H9 (cell line): ENCODE results near the gene ANKMY1. TPM values are rescaled to one million over a fixed set of nuclear protein-coding genes. Genes with fewer than 3 reads are reported as not detected.

ENCODE experiments used
- DNase-seq: peaks from one replicate; pipeline ENCODE4 v3.0.0-alpha.2; 2017
- H2AFZ ChIP-seq: one replicate; pipeline ENCODE4 v1.6.1; 2013; ENCODE audit warnings: mild to moderate bottlenecking, low read length, control low read depth, moderate library complexity
- H2AK5ac ChIP-seq: 2 replicates; pipeline ENCODE4 v1.6.1; 2013; ENCODE audit warnings: low read length, control low read depth, mixed read lengths; ENCODE audit not compliant: insufficient read length
- H2BK120ac ChIP-seq: one replicate; pipeline ENCODE4 v1.6.1; 2013; ENCODE audit warnings: low read depth, mild to moderate bottlenecking, low read length, control low read depth, inconsistent platforms; ENCODE audit not compliant: poor library complexity, severe bottlenecking
- H2BK12ac ChIP-seq: 2 replicates; pipeline ENCODE4 v1.6.1; 2013; ENCODE audit warnings: low read length, control low read depth, mixed read lengths, low read depth; ENCODE audit not compliant: insufficient read length
- H2BK15ac ChIP-seq: 2 replicates; pipeline ENCODE4 v1.6.1; 2013; ENCODE audit warnings: low read depth, low read length, control low read depth
- H2BK20ac ChIP-seq: one replicate; pipeline ENCODE4 v1.6.1; 2013; ENCODE audit warnings: low read depth, mild to moderate bottlenecking, low read length, control low read depth, inconsistent platforms; ENCODE audit not compliant: poor library complexity, severe bottlenecking
- H2BK5ac ChIP-seq: 2 replicates; pipeline ENCODE4 v1.6.1; 2013; ENCODE audit warnings: low read length, control low read depth, mixed read lengths; ENCODE audit not compliant: insufficient read length
- H3K14ac ChIP-seq: 2 replicates; pipeline ENCODE4 v1.6.1; 2013; ENCODE audit warnings: low read length, control low read depth; ENCODE audit not compliant: insufficient read depth
- H3K18ac ChIP-seq: 2 replicates; pipeline ENCODE4 v1.6.1; 2013; ENCODE audit warnings: low read depth, mild to moderate bottlenecking, mixed read lengths, low read length, control low read depth; ENCODE audit not compliant: insufficient read length
- H3K23ac ChIP-seq: 2 replicates; pipeline ENCODE4 v1.6.1; 2013; ENCODE audit warnings: low read length, control low read depth, mixed read lengths, low read depth; ENCODE audit not compliant: insufficient read length
- H3K23me2 ChIP-seq: 2 replicates; pipeline ENCODE4 v1.6.1; 2013; ENCODE audit warnings: low read depth, mild to moderate bottlenecking, mixed read lengths, low read length, control low read depth; ENCODE audit not compliant: insufficient read length, poor library complexity, severe bottlenecking
- H3K27ac ChIP-seq: 2 replicates; pipeline ENCODE4 v1.5.1; 2013; ENCODE audit warnings: low read length, control low read depth, mixed read lengths, low read depth; ENCODE audit not compliant: insufficient read length
- H3K27me3 ChIP-seq: 2 replicates; pipeline ENCODE4 v1.6.1; 2013; ENCODE audit warnings: low read length, control low read depth, inconsistent platforms; ENCODE audit not compliant: insufficient read depth
- H3K4ac ChIP-seq: 2 replicates; pipeline ENCODE4 v1.6.1; 2013; ENCODE audit warnings: low read depth, mild to moderate bottlenecking, control low read depth, inconsistent platforms, low read length, moderate library complexity
- H3K4me1 ChIP-seq: 2 replicates; pipeline ENCODE4 v1.6.1; 2013; ENCODE audit warnings: low read length, control low read depth, inconsistent platforms; ENCODE audit not compliant: insufficient read depth
- H3K4me2 ChIP-seq: 2 replicates; pipeline ENCODE4 v1.6.1; 2013; ENCODE audit warnings: low read length, control low read depth, mixed read lengths; ENCODE audit not compliant: insufficient read length, insufficient read depth
- H3K56ac ChIP-seq: 2 replicates; pipeline ENCODE4 v1.6.1; 2013; ENCODE audit warnings: low read depth, mild to moderate bottlenecking, mixed read lengths, low read length, control low read depth; ENCODE audit not compliant: insufficient read length
- H3K79me1 ChIP-seq: 2 replicates; pipeline ENCODE4 v1.6.1; 2013; ENCODE audit warnings: low read depth, mild to moderate bottlenecking, moderate library complexity, low read length, control low read depth, inconsistent platforms; ENCODE audit not compliant: insufficient read depth, poor library complexity, severe bottlenecking
- H3K79me2 ChIP-seq: 2 replicates; pipeline ENCODE4 v1.6.1; 2013; ENCODE audit warnings: low read length, control low read depth, inconsistent platforms; ENCODE audit not compliant: insufficient read depth
- H3K9ac ChIP-seq: 2 replicates; pipeline ENCODE4 v1.6.1; 2013; ENCODE audit warnings: low read length, control low read depth, mixed read lengths; ENCODE audit not compliant: insufficient read length; ENCODE audit errors: extremely low read depth
- H3K9me3 ChIP-seq: one replicate; pipeline ENCODE4 v1.6.1; 2013; ENCODE audit warnings: low read depth, low read length, inconsistent platforms; ENCODE audit not compliant: control insufficient read depth
- H3T11ph ChIP-seq: one replicate; pipeline ENCODE4 v1.6.1; 2013; ENCODE audit warnings: mild to moderate bottlenecking, low read length, control low read depth, inconsistent platforms
- H4K20me1 ChIP-seq: one replicate; pipeline ENCODE4 v1.6.1; 2013; ENCODE audit not compliant: control insufficient read depth, insufficient read length, insufficient read depth
- H4K5ac ChIP-seq: 2 replicates; pipeline ENCODE4 v1.6.1; 2013; ENCODE audit warnings: low read depth, mild to moderate bottlenecking, mixed read lengths, low read length, control low read depth; ENCODE audit not compliant: insufficient read length
- H4K8ac ChIP-seq: replicated peaks from 2 replicates; pipeline ENCODE4 v1.6.1; 2013; ENCODE audit warnings: low read length, control low read depth, mixed read lengths, low read depth; ENCODE audit not compliant: insufficient read length
- H4K91ac ChIP-seq: 2 replicates; pipeline ENCODE4 v1.6.1; 2013; ENCODE audit warnings: low read depth, mild to moderate bottlenecking, moderate library complexity, mixed read lengths, low read length, control low read depth; ENCODE audit not compliant: insufficient read length
- H3K27ac Mint-ChIP-seq, 3 experiments: 2 replicates in 2 of 3; 3 replicates in 1 of 3; pipeline ENCODE4 v1.8.0; 2020 to 2021; ENCODE audit warnings: mixed read lengths in 3 of 3, mild to moderate bottlenecking in 1 of 3, moderate library complexity in 1 of 3
- H3K27me3 Mint-ChIP-seq: 2 replicates; pipeline ENCODE4 v1.8.0; 2021; ENCODE audit warnings: low read depth, mild to moderate bottlenecking, moderate library complexity, mixed read lengths
- H3K36me3 Mint-ChIP-seq, 3 experiments: 2 replicates in 2 of 3; 3 replicates in 1 of 3; pipeline ENCODE4 v1.8.0; 2020 to 2021; ENCODE audit warnings: low read depth in 3 of 3, mixed read lengths in 3 of 3; ENCODE audit not compliant: insufficient read depth in 1 of 3
- H3K4me1 Mint-ChIP-seq, 2 experiments: 2 replicates each; pipeline ENCODE4 v1.8.0; 2020; ENCODE audit warnings: mixed read lengths in 2 of 2
- H3K4me3 Mint-ChIP-seq, 2 experiments: 2 replicates in 1 of 2; 3 replicates in 1 of 2; pipeline ENCODE4 v1.8.0; 2020 to 2021; ENCODE audit warnings: mild to moderate bottlenecking in 2 of 2, mixed read lengths in 2 of 2, moderate library complexity in 1 of 2
- H3K9me3 Mint-ChIP-seq, 2 experiments: 2 replicates in 1 of 2; 3 replicates in 1 of 2; pipeline ENCODE4 v1.8.0; 2020; ENCODE audit warnings: mild to moderate bottlenecking in 2 of 2, mixed read lengths in 2 of 2, moderate library complexity in 1 of 2
- WGBS: extraction: QIAGEN DNeasy Blood & Tissue Kit; methylation state at CpG from one replicate; pipeline ENCODE4 v1.1.7; 2013; ENCODE audit warnings: missing lambda C conversion rate, low lambda C conversion rate, mixed read lengths; ENCODE audit not compliant: insufficient read length; ENCODE audit errors: extremely low coverage; 5-methylcytosine and 5-hydroxymethylcytosine counted together
- total RNA-seq: library from RNA; stranded (reverse); gene quantifications from 2 replicates; pipeline ENCODE4 v1.2.1, GENCODE V29; 2021
- TF ChIP-seq, protein P1 (sequence below): fragments of 200-600 bp; sonication (generic); conservative IDR thresholded peaks from 3 replicates; pipeline ENCODE4 v1.8.0; 2021; ENCODE audit warnings: antibody characterized with exemption, mild to moderate bottlenecking

ANKMY1 gene
- total RNA-seq, 1 experiment from 2014 or later: 13.7 TPM

GRCh38 chr2:240584486-240585031 lies 26.8 kb upstream of the ANKMY1 start:
- Histone ChIP-seq H3K4me2 (peak overlapping the region; percentile 77), H4K91ac (no peak overlapping the region), H4K5ac (no peak overlapping the region), H3K23me2 (peaks cover 14% of the 10 kb centered on the region), H3K9ac (no peak overlapping the region), H2BK120ac (no peak overlapping the region), H2BK20ac (no peak overlapping the region), H3K56ac (no peak overlapping the region), H3K23ac (no peak overlapping the region), H3T11ph (no peak overlapping the region), H2AK5ac (no peak overlapping the region), H3K14ac (no peak overlapping the region), H3K27ac (no peak overlapping the region), H2BK12ac (no peak overlapping the region), H3K18ac (no peak overlapping the region), H3K4ac (no peak overlapping the region), H3K4me1 (peaks cover 12% of the 10 kb centered on the region), H2BK15ac (no peak overlapping the region), H3K9me3 (no peaks in the 10 kb centered on the region), H2BK5ac (no peak overlapping the region), H3K27me3 (no peaks in the 10 kb centered on the region), H2AFZ (no peak overlapping the region), H3K79me2 (peaks cover 13% of the 10 kb centered on the region), H4K8ac (no peak overlapping the region), H4K20me1 (no peaks in the 10 kb centered on the region), H3K79me1 (peaks cover 5% of the 10 kb centered on the region)
- Mint-ChIP-seq H3K9me3 (peaks cover 0 to 2% of the 10 kb centered on the region in 2 experiments; a peak in 1 of 5 replicates), H3K4me3 (peak overlapping the region; percentile 95 to 97), H3K4me1 (peaks cover 34 to 38% of the 10 kb centered on the region in 2 experiments), H3K27ac (peak overlapping the region; percentile 25 to 53 (median 44); a peak in 3 of 7 replicates), H3K27me3 (no peaks in the 10 kb centered on the region; the same call in 1 of the 2 replicates), H3K36me3 (peaks cover 2 to 6% (median 5%) of the 10 kb centered on the region in 3 experiments; a peak in 5 of 7 replicates)
- TF ChIP-seq, protein P1, sequence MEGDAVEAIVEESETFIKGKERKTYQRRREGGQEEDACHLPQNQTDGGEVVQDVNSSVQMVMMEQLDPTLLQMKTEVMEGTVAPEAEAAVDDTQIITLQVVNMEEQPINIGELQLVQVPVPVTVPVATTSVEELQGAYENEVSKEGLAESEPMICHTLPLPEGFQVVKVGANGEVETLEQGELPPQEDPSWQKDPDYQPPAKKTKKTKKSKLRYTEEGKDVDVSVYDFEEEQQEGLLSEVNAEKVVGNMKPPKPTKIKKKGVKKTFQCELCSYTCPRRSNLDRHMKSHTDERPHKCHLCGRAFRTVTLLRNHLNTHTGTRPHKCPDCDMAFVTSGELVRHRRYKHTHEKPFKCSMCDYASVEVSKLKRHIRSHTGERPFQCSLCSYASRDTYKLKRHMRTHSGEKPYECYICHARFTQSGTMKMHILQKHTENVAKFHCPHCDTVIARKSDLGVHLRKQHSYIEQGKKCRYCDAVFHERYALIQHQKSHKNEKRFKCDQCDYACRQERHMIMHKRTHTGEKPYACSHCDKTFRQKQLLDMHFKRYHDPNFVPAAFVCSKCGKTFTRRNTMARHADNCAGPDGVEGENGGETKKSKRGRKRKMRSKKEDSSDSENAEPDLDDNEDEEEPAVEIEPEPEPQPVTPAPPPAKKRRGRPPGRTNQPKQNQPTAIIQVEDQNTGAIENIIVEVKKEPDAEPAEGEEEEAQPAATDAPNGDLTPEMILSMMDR: no peak
- peak; percentile 64 for DNase-seq
- WGBS: no CpG with 5 or more reads among the region's 4 CpGs
